T47D (cell line): ENCODE results near the gene TMTC2.

ENCODE experiments used
- DNase-seq, 2 experiments: peaks; one replicate each; pipeline versions ENCODE4 v3.0.0 to v3.0.0-alpha.2; 2011 to 2012; ENCODE audit warnings: low read depth in 1 of 2, low spot score in 1 of 2
- JUND ChIP-seq: IDR thresholded peaks from 2 replicates; pipeline ENCODE4 v1.6.1; 2012; ENCODE audit warnings: low read depth
- in situ Hi-C: cut with HindIII; loops from 2 replicates; pipeline ENCODE4 v1.10.0; 2016; ENCODE audit warnings: low sequenced_read_pairs, low pct_unique_long_range_greater_than_20kb

TMTC2 gene

GRCh38 chr12:82686168-82687020, at the start of gene TMTC2:
TSS of gene TMTC2 (plus strand) at chr12:82686906.
- peak; percentile 82 to 99 for DNase-seq
- in situ Hi-C loops: no loop called here
- TF ChIP-seq JUND: no peak

GRCh38 chr12:82638324-82638723, 48.4 kb upstream of the TMTC2 start:
- no peak for DNase-seq
- in situ Hi-C loops: no loop called here
- TF ChIP-seq JUND: no peak

GRCh38 chr12:82644896-82645295, 41.8 kb upstream of the TMTC2 start:
- TF ChIP-seq JUND: no peak
- DNase-seq: no peak
- in situ Hi-C loops: no loop called here

- no peak for DNase-seq
- in situ Hi-C loops: no loop called here
- no peak for TF ChIP-seq JUND
Measured at GRCh38 chr12:82645414-82645813, 41.3 kb upstream of the TMTC2 start.

GRCh38 chr12:82647853-82648252, 38.9 kb upstream of the TMTC2 start:
- DNase-seq: no peak
- TF ChIP-seq JUND: no peak
- in situ Hi-C loops: no loop called here

- TF ChIP-seq JUND: no peak
- no peak for DNase-seq
- in situ Hi-C loops: no loop called here
Measured at GRCh38 chr12:82648259-82648909, 38.3 kb upstream of the TMTC2 start.

GRCh38 chr12:82650627-82651337, 35.9 kb upstream of the TMTC2 start:
- in situ Hi-C loops: no loop called here
- no peak for TF ChIP-seq JUND
- no peak for DNase-seq

GRCh38 chr12:82651489-82651888, 35.2 kb upstream of the TMTC2 start:
- no peak for TF ChIP-seq JUND
- in situ Hi-C loops: no loop called here
- DNase-seq: no peak

- TF ChIP-seq JUND: no peak
- DNase-seq: no peak
- in situ Hi-C loops: no loop called here
Measured at GRCh38 chr12:82652071-82652470, 34.6 kb upstream of the TMTC2 start.

GRCh38 chr12:82655751-82656150, 31.0 kb upstream of the TMTC2 start:
- no peak for DNase-seq
- TF ChIP-seq JUND: no peak
- in situ Hi-C loops: no loop called here

- peak in 1 of 2 experiments; percentile 20 for DNase-seq
- in situ Hi-C loops: no loop called here
- TF ChIP-seq JUND: no peak
Measured at GRCh38 chr12:82659343-82660207, 27.1 kb upstream of the TMTC2 start.

- in situ Hi-C loops: no loop called here
- DNase-seq: no peak
Measured at GRCh38 chr12:82660541-82661325, 26.0 kb upstream of the TMTC2 start.

More at GRCh38 chr12:82660541-82661325, 26.0 kb upstream of the TMTC2 start:
- no peak for TF ChIP-seq JUND
